ENCODE data around the gene SLC46A3.

DNA sequence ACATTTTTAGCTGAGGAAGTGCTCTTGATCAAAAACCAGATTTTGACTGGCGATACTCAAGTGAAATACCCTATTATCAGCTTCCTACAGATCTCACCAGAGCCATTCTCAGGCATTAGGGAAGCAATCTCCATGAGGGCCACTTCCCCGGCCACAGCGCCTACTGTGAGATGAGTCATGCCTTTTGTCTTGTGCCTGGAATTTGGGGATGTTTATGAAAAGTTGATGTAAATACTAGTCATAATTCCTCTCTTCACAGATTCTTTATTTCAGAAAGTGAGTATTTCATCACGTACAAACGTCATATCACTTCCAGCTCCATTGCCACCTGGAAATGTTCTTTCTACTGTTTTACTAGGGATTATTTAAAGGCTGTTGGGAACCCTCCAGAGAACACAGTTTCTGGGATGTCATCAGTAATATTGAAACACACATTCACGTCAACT is 25.3 kb upstream of the SLC46A3 start:
- TF ChIP-seq CTCF (IDR thresholded peaks at IDR 0.05) (no peak), POLR2A (IDR thresholded peaks at IDR 0.05) (no peak)
